Stimulated activated CD4-positive, alpha-beta T cell treated with anti-CD3 and anti-CD28 coated beads, Interleukin-12 subunit alpha, Interleukin-12 subunit beta, amount 100 ng/mL, for 4 hours (primary cell): ENCODE results near the gene SLX4.
A peak's percentile ranks its signal among the peaks of the same experiment; 100 is the strongest.
"Not testable (repeated sequence)": the region's sequence is repeated elsewhere in the genome, so short reads cannot be mapped to it uniquely, and the experiment has no call there.

Source experiments
- DNase-seq: peaks from one replicate; pipeline ENCODE4 v3.0.0-alpha.2; 2020

SLX4 gene, protein sequence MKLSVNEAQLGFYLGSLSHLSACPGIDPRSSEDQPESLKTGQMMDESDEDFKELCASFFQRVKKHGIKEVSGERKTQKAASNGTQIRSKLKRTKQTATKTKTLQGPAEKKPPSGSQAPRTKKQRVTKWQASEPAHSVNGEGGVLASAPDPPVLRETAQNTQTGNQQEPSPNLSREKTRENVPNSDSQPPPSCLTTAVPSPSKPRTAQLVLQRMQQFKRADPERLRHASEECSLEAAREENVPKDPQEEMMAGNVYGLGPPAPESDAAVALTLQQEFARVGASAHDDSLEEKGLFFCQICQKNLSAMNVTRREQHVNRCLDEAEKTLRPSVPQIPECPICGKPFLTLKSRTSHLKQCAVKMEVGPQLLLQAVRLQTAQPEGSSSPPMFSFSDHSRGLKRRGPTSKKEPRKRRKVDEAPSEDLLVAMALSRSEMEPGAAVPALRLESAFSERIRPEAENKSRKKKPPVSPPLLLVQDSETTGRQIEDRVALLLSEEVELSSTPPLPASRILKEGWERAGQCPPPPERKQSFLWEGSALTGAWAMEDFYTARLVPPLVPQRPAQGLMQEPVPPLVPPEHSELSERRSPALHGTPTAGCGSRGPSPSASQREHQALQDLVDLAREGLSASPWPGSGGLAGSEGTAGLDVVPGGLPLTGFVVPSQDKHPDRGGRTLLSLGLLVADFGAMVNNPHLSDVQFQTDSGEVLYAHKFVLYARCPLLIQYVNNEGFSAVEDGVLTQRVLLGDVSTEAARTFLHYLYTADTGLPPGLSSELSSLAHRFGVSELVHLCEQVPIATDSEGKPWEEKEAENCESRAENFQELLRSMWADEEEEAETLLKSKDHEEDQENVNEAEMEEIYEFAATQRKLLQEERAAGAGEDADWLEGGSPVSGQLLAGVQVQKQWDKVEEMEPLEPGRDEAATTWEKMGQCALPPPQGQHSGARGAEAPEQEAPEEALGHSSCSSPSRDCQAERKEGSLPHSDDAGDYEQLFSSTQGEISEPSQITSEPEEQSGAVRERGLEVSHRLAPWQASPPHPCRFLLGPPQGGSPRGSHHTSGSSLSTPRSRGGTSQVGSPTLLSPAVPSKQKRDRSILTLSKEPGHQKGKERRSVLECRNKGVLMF (N-terminal part only)

DNA sequence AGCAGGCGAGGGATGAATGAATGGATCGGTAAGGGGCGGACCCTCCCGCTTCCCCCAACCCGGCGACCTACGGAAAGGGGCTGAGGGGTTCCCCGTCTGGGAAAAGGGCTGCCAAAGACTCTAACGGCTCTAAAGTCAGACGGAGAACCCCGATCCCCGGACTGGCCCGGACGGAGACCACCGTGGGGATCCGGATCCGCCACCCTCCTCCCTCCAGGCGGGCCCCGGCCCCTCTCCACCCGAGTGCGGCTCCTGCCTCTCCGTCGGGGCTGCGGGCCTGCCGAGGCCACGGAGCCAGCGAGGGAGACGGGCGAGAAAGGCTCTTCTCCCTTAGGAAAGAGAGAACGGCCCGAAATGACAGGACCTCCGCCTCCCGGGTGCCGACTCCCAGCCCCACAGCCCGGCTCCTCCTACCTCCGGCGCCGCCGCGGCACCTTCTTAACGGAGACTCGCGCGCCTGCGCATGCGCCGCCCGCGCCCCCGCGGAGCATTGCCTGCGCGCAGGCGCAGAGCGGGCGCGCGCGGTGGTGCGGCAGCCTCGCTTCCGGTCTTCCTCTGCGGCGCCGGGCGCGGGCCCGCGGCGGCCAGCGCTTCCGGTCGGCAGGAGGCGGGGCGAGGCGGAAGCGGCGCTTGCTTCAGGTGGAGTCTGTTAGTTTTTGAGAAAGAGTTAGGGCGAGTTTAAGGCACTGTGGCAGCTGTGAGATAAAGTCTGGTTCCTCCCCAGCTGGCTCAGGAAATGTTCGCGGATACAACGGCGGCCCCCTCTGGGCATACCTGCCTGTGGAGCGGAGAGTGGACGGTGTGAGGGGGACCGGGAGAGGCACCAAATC, at the start of gene SLX4:
TSS of gene SLX4 (minus strand) at position 461 of the 830 bp plus-strand sequence. CDS start 2,642 bp downstream, outside the sequence.
- DNase-seq = peak; percentile 89

GRCh38 chr16:3659251-3659650, 47.8 kb upstream of the SLX4 start:
- no peak for DNase-seq

DNA sequence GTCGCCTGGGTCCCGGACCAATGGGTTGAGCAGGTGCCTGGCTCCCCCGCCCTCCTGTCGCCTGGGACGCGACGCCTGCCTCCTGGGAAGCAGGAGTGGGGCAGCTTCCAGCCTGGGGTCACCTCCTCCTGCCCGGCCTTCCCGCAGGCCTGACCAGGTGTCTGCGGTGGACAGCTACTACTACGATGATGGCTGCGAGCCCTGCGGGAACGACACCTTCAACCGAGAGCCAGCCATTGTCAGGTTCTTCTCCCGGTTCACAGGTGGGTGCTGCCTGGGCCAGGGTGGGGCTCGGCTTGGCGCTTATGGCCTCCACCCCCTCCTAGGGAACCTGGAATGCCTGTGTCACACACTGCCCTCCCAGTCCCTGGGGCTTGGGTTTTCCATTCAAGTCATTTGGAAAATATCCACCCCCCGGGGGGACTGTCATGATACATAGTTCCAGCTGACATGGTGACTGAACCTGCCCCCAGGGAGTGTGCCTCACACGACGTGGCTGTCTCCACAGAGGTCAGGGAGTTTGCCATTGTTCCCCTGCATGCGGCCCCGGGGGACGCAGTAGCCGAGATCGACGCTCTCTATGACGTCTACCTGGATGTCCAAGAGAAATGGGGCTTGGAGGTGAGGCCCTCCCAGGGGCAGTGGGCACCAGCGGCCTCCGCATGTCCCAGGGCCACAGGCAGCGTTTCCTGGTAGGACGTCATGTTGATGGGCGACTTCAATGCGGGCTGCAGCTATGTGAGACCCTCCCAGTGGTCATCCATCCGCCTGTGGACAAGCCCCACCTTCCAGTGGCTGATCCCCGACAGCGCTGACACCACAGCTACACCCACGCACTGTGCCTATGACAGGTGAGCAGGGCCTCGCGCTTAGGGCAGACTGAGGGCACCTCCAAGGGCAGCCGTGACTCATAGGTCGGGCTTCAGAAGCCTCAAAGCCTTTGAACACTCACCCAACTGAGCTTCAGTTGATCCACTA, 45.4 kb upstream of the SLX4 start:
- peak; percentile 21 for DNase-seq

GRCh38 chr16:3656160-3656490, 44.7 kb upstream of the SLX4 start:
- DNase-seq = not testable (repeated sequence)

DNA sequence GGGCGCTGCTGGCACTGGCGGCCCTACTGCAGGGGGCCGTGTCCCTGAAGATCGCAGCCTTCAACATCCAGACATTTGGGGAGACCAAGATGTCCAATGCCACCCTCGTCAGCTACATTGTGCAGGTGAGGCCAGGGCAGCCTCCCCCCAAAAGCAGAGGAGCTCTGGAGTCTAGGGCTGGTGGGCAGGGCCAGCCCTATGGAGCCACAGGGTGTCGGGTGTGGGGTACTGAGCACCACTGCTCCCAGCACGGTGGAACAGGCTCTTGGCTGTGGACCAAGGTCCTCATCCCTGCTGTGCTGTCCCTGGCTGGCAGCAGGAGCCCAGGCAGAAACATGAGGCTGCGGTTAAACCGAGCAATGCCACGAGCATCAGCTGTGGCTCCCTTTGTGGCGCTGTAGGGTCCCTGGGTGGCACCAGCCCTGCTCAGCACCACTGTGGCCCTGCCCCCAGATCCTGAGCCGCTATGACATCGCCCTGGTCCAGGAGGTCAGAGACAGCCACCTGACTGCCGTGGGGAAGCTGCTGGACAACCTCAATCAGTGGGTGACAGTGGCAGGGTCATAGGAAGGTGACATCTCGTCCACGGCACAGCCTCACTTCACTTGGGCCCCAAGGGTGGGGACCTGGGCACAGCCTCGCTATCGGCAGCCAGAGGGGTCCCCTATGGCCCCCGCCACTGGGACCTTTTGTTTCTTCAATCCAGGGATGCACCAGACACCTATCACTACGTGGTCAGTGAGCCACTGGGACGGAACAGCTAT, 44.2 kb upstream of the SLX4 start:
- no peak for DNase-seq

- no peak for DNase-seq
Observed at GRCh38 chr16:3655030-3655395, 43.6 kb upstream of the SLX4 start.

DNA sequence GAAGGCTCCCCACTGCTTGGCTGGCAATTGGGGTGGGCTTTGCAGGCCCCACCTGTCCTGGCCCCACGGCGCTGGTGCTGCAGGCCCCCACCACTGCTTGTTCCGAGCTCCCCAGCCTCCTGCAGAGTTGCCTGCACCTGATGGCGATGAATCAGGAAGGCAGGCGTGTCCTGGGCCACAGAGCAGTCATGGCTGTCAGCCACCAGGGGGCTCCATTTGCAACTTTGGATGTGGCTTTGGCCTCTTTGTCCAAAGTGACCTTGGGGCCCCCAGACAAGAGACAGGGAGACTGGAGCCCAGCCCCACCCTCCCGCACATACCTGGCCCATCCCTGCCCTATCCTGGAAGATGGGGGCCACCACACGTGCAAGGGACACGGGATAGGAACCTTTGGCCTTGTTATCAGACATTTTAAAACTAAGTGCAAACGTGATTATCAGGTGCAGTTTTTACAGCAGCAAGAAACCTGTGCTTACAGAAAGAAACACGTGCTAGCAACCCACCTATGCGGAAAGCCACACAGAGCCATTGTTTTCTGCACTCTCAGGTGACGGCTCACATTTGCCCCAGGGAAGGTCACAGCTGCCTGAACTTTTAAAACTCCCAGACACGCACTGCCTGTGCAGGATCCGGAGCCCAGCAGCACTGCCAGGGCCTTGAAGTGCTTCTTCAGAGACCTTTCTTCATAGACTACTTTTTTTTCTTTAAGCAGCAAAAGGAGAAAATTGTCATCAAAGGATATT, 43.0 kb upstream of the SLX4 start, which contains the start of gene DNASE1:
TSS of gene DNASE1 (plus strand) at position 443 of the 743 bp plus-strand sequence. CDS start 683 bp downstream, outside the sequence.
- DNase-seq = peak; percentile 49

DNA sequence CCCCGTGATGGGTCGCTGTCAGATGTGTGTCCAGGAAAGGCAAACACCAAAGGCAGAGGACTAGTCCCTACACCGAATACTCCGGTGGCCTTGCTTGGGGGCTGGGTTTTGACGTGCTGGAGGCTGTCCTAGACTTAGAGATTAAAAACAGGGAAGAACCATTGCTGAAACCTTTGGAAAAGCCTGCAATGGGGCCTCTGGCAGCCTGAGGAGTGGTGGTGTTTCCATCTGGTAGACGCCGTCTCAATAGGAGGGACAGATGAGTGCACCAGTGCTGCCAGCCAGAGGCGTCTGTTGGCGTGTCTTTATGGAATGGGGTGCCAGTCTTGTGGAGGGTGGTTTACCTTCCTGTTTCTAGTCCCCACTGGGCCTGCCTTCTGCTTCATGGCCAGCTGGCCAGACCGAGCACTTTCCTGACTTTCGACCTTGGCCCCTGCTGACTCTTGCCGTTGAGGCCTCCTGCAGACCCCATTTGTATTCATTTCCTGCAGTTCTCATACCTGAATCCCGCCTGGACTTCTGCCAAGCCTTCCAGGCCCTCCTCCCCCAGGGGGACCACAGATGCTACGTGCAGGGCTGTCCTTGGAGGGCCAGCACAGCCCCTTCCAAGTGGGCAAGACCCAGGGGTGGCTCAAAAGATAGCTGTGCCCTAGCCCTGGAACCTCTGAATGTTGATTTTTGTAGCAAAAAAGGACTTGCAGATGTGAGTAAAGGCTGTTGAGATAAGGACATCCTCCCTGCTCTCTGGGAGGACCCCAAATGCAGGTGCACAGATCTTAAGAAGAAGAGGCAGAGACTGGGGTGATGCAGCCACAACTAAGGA, 41.2 kb upstream of the SLX4 start:
- no peak for DNase-seq

- DNase-seq = no peak
Observed at GRCh38 chr16:3651461-3652372, 40.3 kb upstream of the SLX4 start.

- DNase-seq = no peak
Observed at GRCh38 chr16:3650631-3651265, 39.3 kb upstream of the SLX4 start.

GRCh38 chr16:3646348-3646920, 35.0 kb upstream of the SLX4 start:
- no peak for DNase-seq

GRCh38 chr16:3645504-3646347, 34.3 kb upstream of the SLX4 start:
- DNase-seq = no peak

- DNase-seq = no peak
Observed at GRCh38 chr16:3645108-3645503, 33.7 kb upstream of the SLX4 start.

GRCh38 chr16:3643095-3643730, 31.8 kb upstream of the SLX4 start:
- DNase-seq = no peak

- DNase-seq = no peak
Observed at GRCh38 chr16:3642397-3643094, 31.1 kb upstream of the SLX4 start.
